HG02852 (cell line): ENCODE measurements around the gene TGFBR2.

ENCODE experiments used
- ATAC-seq: cut with Tn5 transposase; IDR thresholded peaks from one replicate; pipeline ENCODE4 v1.9.1; 2021; ENCODE audit warnings: mild to moderate bottlenecking, moderate library complexity; ENCODE audit not compliant: unreplicated experiment

TGFBR2 gene

GRCh38 chr3:30688776-30689641 is 82.6 kb downstream of the TGFBR2 start:
- no peak for ATAC-seq

DNA sequence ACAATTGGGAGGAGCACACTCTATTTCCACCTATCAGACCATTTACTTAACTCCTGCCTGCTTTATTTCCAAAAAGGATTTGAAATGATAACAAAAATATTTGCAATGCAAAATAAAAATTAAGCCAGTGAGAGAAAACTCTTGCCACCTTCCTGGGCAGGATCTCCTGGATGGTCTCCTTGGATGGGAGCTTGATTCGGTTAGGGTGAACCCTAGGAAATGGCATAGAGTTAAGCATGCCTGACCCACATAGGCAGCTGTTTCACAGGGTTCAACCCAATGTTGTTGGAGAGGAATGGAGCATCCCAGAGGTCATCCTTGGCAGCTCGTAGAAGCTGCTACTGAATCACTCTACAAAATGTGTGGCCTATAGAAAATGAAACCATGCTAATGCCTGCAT is 83.8 kb downstream of the TGFBR2 start:
- no peak for ATAC-seq

GRCh38 chr3:30691249-30691880 is 85.0 kb downstream of the TGFBR2 start:
- no peak for ATAC-seq

GRCh38 chr3:30691944-30692343 is 85.5 kb downstream of the TGFBR2 start:
- no peak for ATAC-seq

DNA sequence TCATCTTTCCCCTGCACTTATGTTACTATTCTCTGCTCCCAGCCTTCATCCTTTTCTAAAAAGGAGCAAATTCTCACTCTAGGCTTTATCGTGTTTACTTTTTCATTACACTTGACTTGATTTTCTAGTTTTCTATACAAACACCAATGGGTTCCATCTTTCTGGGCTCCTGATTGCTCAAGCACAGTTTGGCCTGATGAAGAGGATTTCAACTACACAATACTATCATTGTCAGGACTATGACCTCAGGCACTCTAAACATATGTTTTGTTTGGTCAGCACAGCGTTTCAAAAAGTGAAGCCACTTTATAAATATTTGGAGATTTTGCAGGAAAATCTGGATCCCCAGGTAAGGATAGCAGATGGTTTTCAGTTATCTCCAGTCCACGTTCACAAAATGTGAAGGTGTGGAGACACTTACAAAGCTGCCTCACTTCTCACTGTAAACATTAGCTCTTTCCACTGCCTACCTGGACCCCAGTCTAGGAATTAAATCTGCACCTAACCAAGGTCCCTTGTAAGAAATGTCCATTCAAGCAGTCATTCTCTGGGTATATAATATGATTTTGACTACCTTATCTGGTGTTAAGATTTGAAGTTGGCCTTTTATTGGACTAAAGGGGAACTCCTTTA is 86.2 kb downstream of the TGFBR2 start:
- ATAC-seq: no peak

GRCh38 chr3:30693470-30694120 is 87.2 kb downstream of the TGFBR2 start:
- peak; percentile 92 for ATAC-seq

DNA sequence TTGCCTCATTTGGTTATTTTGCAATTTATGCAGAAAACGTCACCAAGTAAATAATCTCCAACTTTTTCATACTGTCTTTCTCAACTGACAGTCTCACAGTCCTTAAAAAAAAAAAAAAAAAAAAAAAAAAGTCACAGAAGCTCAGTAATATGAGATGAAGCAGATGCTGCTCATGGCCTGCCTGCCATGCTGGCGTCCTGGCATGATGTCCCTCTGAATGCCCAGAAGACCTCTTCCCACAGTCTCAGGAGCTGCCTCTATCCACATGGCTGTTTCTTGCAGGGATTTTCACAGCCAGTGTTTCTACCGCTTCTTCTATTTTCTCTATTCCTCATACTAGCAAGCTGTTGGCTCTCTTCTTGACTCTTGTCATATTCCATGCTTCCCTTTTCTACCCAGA is 87.7 kb downstream of the TGFBR2 start:
- ATAC-seq: no peak

- no peak for ATAC-seq
Measured at GRCh38 chr3:30694668-30695067, 88.3 kb downstream of the TGFBR2 start.

- no peak for ATAC-seq
Measured at GRCh38 chr3:30695302-30696061, 89.1 kb downstream of the TGFBR2 start.

DNA sequence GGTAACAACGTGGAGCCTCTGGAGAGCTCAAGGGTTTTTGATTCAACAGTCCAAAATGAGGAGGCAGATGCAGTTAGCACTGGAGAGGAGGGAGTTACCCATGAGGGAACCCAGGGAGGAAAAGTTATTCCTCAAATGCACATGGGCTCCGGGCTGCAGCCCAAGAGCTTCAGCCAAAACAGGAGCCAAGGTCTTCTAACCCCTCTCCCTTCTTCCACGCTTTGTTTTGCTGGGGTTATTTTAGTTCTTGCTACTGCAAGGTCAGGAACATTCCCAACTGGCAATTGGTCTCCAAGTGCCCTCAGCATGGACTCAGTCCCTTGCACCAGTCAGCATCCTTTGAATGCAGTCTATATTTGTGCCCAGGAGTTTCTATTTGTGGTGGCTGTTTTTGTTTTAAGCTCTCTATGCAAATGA is 90.0 kb downstream of the TGFBR2 start:
- ATAC-seq: no peak

- no peak for ATAC-seq
Measured at GRCh38 chr3:30696896-30697295, 90.5 kb downstream of the TGFBR2 start.

DNA sequence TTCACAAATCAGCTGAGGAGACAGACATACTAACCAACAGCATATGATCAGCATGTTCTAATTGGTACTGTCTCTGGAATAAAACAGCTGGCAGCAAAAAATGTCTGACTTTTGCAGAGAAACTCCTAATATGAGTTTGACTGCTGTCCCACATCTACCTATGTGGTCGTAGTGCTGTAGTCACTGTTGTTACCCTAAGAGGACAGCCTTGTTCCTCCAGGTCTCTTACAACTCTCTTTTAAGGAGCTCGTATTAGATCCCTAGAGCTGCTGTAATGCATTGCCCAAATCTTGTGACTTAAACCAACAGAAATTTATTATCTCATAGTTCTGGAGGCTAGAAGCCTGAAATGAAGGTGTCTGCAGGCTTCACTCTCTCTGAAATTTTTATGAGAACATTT is 92.1 kb downstream of the TGFBR2 start:
- ATAC-seq: no peak

DNA sequence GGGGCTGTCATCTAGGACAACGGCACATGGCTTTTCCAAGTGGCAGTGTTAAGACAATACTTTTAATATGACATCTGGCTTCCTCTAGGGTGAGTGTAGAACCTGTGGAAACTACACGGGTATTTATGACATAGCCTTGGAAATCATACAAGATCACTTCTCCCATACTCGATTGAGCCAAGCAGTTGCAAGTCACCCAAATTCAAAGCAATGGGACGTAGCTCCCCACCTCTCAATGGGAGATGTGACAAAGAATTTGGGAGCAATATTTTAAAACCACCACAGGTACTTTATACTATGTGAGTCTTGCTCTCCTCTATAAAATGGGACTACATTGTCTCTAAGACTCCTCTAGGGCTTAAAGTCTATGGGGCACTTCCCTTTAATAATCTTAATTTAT is 93.5 kb downstream of the TGFBR2 start:
- ATAC-seq: no peak

DNA sequence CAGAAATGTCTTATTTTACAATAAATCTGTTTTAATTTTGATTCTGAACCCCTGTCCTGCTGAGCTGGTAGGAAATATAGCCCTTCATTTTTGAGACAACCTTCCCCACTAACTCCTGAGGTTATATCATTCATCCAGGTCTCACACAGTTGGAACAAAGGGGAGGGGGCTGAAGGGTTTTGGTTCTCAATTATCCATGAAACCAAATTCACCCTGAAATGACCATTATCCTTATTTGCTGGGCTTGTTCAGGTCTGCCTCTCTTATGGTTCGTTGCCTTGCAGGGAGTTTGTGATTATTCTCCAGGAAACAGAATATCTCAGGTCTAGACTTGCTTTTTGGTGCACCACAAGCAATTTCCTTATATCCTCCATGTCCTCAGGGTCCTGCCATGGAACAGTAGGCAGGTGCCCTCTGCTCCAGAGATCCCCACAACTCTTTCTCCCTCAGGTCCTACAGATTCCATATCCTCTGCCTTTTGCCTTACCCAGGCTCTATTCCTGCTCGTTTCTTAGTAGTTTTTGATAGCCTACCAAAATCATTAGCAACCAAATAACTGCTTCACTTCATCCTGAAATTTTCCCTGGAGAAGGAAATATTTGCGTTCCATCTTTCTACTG is 94.4 kb downstream of the TGFBR2 start:
- ATAC-seq: no peak

DNA sequence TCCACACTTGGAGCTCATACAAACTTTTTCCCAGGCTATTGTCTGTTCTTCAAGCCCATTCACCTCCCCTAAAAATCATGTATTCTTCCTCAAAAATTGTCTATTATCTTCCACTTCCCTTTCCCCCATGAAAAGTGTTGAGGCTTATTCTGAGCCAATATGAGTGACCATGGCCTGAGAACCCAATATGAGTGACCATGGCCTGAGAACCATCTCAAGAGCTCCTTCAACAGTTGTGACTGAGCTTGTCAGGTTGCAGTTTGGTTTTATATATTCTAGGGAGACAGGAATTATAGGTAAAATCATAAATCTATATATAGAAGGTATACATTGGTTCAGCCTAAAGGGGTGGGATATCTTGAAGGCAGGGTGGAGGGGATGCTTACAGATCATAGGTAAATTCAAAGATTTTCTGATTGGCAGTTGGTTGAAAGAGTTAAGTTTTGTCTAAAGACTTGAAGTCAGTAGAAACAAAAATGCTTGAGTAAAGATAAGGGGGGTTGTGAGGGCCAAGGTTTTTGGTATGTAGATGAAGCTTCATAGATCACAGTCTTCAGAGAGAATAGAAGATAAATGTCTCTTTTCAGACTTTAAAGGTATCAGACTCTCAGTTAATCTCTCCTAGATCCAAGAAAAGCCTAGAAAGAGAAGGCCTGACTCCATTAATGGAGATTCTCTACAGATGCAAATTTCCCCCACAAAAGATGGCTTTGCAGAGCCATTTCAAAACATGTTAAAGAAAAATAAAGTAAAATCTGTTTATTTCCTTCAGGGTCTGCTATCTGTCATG is 95.8 kb downstream of the TGFBR2 start:
- no peak for ATAC-seq

DNA sequence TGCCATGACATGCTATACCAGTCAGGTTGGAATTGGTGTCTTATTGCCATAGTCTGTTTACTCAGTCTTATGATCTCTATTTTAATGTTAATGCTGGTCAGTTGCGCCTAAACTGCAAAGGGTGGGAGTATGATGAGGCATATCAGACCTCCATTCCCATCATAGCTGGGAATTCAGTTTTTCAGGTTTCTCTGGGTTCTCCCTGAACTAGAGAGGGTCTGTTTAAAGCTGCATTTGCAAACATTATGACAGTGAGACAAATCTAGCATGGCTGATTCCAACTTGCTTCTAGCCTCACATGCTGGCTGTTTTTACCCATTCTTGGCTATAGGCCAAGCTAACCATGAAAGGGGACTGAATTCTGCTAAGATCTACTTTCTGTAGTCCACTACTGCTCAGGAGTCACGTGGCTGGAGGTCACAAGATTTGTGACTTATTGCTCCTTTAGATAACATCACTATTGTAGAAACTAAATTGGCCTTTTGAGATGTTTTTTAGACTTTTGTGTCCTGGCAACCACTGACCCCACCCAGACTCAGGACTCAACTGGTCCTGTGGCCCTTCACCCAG is 96.5 kb downstream of the TGFBR2 start:
- ATAC-seq: no peak

GRCh38 chr3:30704931-30705890 is 98.8 kb downstream of the TGFBR2 start:
- no peak for ATAC-seq

DNA sequence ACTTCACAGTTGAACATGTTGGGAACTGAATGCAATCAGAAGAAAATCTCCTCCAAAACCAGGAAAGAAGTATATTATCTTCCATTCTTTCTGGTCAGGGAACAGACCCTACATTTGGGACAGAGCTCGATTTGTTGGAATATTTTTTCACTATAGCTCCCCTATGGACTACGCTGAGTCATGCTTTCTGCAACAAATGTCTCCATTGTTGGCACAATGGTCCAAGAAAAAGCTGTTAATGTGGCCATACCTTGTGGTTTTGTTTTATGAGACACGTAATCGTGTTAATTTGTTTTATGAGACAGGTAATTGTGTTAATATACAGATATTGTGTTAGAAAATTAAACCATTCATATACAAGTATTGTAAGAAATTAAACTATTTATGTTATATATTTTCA is 101.4 kb downstream of the TGFBR2 start:
- no peak for ATAC-seq
